T-cell (primary cell): ENCODE results near the gene KMT2E. TPM values are rescaled to one million over a fixed set of nuclear protein-coding genes. Genes with fewer than 3 reads are reported as not detected.

ENCODE experiments used
- ATAC-seq, 4 experiments: fragments of 200-7000 bp in 3 of 4; fragments of 150-1000 bp in 1 of 4; cut with Tn5 transposase; replicated peaks in 1 of 4; 1 replicate in 3 of 4; 2 replicates in 1 of 4; pipeline ENCODE4 v1.10.0; 2021; ENCODE audit warnings: moderate library complexity in 3 of 4, mild to moderate bottlenecking in 2 of 4, moderate number of reproducible peaks in 1 of 4
- CTCF ChIA-PET, 2 donors: fragments of 300-600 bp; sonication (Branson Sonifier 250); formaldehyde crosslinking; loops; one replicate each; lab custom pipeline; 2022; ENCODE audit warnings: antibody characterized with exemption in 2 of 2; lab: Charles Lee
- POLR2A ChIA-PET, 2 donors: fragments of 300-600 bp; sonication (Branson Sonifier 250); formaldehyde crosslinking; loops; one replicate each; lab custom pipeline; 2022; ENCODE audit warnings: antibody characterized with exemption in 2 of 2; lab: Charles Lee
- DNase-seq, 35 experiments: peaks; one replicate each; pipeline versions ENCODE4 v3.0.0 to v3.0.0-alpha.2; 2013 to 2023
- H3K27ac ChIP-seq: one replicate; pipeline ENCODE4 v1.5.1; 2013; ENCODE audit warnings: low read length
- H3K27me3 ChIP-seq, 2 experiments: replicated peaks in 1 of 2; 1 replicate in 1 of 2; 2 replicates in 1 of 2; pipeline versions ENCODE4 v1.6.1 to v1.7.0; 2013; ENCODE audit warnings: low read length in 1 of 2, mixed read lengths in 1 of 2; ENCODE audit not compliant: control insufficient read depth in 2 of 2, insufficient read depth in 2 of 2; ENCODE audit errors: extremely low read depth in 1 of 2
- H3K36me3 ChIP-seq, 2 donors: 1 replicate in 1 of 2; 2 replicates in 1 of 2; pipeline versions ENCODE4 v1.6.1 to v1.7.0; 2013; ENCODE audit warnings: low read length in 1 of 2; ENCODE audit not compliant: control insufficient read depth in 2 of 2, insufficient read depth in 1 of 2; ENCODE audit errors: extremely low read depth in 1 of 2
- H3K4me1 ChIP-seq, 2 experiments: 1 replicate in 1 of 2; 2 replicates in 1 of 2; pipeline versions ENCODE4 v1.6.1 to v1.7.0; 2013; ENCODE audit warnings: low read length in 2 of 2, mixed read lengths in 1 of 2; ENCODE audit not compliant: insufficient read depth in 2 of 2, control insufficient read depth in 1 of 2; ENCODE audit errors: extremely low read depth in 1 of 2
- H3K4me3 ChIP-seq, 2 donors: 1 replicate in 1 of 2; 2 replicates in 1 of 2; pipeline versions ENCODE4 v1.5.1 to v1.7.0; 2013; ENCODE audit warnings: mild to moderate bottlenecking in 2 of 2, low read length in 1 of 2, moderate library complexity in 1 of 2; ENCODE audit not compliant: control insufficient read depth in 1 of 2; ENCODE audit errors: extremely low read depth in 1 of 2
- H3K9me3 ChIP-seq: 2 replicates; pipeline ENCODE4 v1.7.0; 2013
- H3K27ac Mint-ChIP-seq, 2 donors: one replicate each; pipeline ENCODE4 v1.8.0; 2020 to 2021; ENCODE audit warnings: mild to moderate bottlenecking in 2 of 2, mixed read lengths in 2 of 2
- H3K27me3 Mint-ChIP-seq, 2 donors: one replicate each; pipeline ENCODE4 v1.8.0; 2021 to 2022; ENCODE audit warnings: mixed read lengths in 2 of 2
- H3K36me3 Mint-ChIP-seq: one replicate; pipeline ENCODE4 v1.8.0; 2021; ENCODE audit warnings: mixed read lengths
- H3K4me1 Mint-ChIP-seq, 3 donors: one replicate each; pipeline ENCODE4 v1.8.0; 2020 to 2022; ENCODE audit warnings: mixed read lengths in 3 of 3, mild to moderate bottlenecking in 1 of 3
- H3K4me3 Mint-ChIP-seq, 3 donors: one replicate each; pipeline ENCODE4 v1.8.0; 2020 to 2022; ENCODE audit warnings: mild to moderate bottlenecking in 3 of 3, mixed read lengths in 3 of 3, moderate library complexity in 3 of 3
- H3K9me3 Mint-ChIP-seq, 3 donors: one replicate each; pipeline ENCODE4 v1.8.0; 2020 to 2022; ENCODE audit warnings: mixed read lengths in 3 of 3
- WGBS: methylation state at CpG from one replicate; pipeline ENCODE4 v1.1.5; 2013; ENCODE audit warnings: missing lambda C conversion rate; ENCODE audit not compliant: insufficient coverage; 5-methylcytosine and 5-hydroxymethylcytosine counted together
- total RNA-seq, 35 experiments: library from RNA in 6 of 35; stranded (reverse) in 6 of 35; fragments of 120-200 nt in 1 of 35; gene quantifications; one replicate each; pipeline versions ENCODE4 v1.2.1 to v1.2.4 and lab custom pipeline; 2013 to 2026

The KMT2E gene
- total RNA-seq, 5 donors from 2014 or later (not counting 1 experiment from before 2014, with no cell fraction given): 164 to 260 (median 169) TPM

DNA sequence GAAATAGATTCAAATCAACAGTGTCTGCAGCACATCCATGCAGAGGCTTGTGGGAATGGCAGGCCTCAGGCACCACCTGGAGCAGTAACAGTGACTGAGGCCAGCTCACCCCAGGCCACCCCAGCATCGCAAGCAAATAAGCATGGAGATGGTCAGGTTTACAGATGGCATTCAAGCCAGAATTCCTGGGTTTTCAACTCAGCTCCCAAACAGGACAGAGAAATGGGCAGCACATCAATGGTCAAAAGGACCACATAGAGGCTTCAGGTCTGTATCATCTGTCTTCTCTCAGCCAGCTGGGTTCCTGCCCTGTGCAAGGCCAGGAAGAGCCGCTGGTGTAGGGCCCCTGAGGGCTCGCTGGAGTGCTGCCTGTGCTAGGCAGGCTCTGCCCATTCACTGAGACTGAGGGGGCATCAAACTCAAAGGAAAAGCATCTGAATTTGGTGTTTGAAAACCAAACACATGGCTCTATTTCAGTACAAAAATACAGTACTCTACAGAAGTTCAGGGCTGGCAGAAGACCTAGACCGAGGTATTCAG is 112.5 kb downstream of the KMT2E start:
- POLR2A ChIA-PET: no interaction called here
- ATAC-seq: no peak
- Mint-ChIP-seq H3K27me3 (no peaks in the 10 kb centered on the region), H3K9me3 (no peaks in the 10 kb centered on the region), H3K27ac (peak overlapping the region in 1 of 2 donors; percentile 34), H3K36me3 (peaks cover 48% of the 10 kb centered on the region), H3K4me1 (peaks cover 5 to 22% (median 17%) of the 10 kb centered on the region in 3 donors), H3K4me3 (no peak overlapping the region)
- peaks cover 0 to 4% of the 10 kb centered on the region in 2 experiments for H3K4me1 ChIP-seq
- no peak for DNase-seq
- WGBS: 100% methylated on average over 2 of the region's 4 CpGs
- H3K27me3 ChIP-seq: no peaks in the 10 kb centered on the region
- no peak overlapping the region for H3K4me3 ChIP-seq
- H3K9me3 ChIP-seq: no peaks in the 10 kb centered on the region
- no peak overlapping the region for H3K27ac ChIP-seq
- H3K36me3 ChIP-seq: peaks cover 8 to 68% of the 10 kb centered on the region in 2 donors
- CTCF ChIA-PET: no interaction called here

DNA sequence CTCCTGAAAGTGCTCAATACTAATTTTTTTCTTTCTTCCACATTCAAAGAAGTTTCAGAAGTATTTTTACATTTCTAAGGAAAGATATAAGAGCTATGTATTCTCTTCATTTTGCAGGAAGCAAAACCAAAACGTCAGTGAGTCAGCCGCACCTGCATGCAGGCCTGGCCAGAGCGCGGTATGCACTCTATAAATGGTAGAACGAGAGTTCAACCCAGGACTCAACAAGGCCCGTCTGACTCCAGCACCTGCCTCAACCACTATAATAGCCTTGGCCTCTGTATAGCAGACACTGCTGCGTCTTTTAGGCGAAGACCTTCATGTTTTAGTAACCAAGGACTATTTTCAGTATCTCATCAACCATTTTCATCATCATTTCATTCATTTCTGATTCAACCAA is 113.2 kb downstream of the KMT2E start:
- Mint-ChIP-seq H3K36me3 (peaks cover 49% of the 10 kb centered on the region), H3K4me1 (peaks cover 7 to 19% (median 15%) of the 10 kb centered on the region in 3 donors), H3K4me3 (no peak overlapping the region), H3K9me3 (no peaks in the 10 kb centered on the region), H3K27me3 (no peaks in the 10 kb centered on the region), H3K27ac (peak overlapping the region in 1 of 2 donors; percentile 4)
- no peak for ATAC-seq
- POLR2A ChIA-PET: interaction anchor here in 1 of 2 donors (1.1 kb wide), 1 partner anchor 10 kb away, joined by 4 read pairs; no protein-coding TSS in a partner anchor
- H3K36me3 ChIP-seq: peaks cover 8 to 74% of the 10 kb centered on the region in 2 donors
- no peaks in the 10 kb centered on the region for H3K27me3 ChIP-seq
- peaks cover 0 to 4% of the 10 kb centered on the region in 2 experiments for H3K4me1 ChIP-seq
- CTCF ChIA-PET: no interaction called here
- no peaks in the 10 kb centered on the region for H3K9me3 ChIP-seq
- no peak overlapping the region for H3K4me3 ChIP-seq
- no peak for DNase-seq
- 72% methylated on average over 8 of the region's 8 CpGs for WGBS
- H3K27ac ChIP-seq: no peak overlapping the region

DNA sequence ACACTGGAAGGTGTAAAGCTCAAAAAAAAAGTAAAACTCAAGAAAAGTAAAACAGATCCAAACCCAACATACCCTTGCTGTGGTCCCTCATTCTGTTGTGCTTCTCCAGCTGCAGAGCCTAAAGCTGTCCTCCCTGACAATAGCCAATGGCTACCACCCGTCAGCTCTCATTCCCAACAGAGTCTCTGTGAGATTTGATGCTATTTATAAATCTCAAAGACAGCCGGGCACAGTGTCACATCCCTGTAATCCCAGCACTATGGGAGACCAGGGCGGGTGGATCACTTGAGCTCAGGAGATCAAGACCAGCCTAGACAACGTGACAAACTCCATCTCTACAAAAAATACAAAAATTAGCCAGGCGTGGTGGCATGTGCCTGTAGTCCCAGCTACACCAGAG is 116.0 kb downstream of the KMT2E start:
- no peak overlapping the region for H3K4me3 Mint-ChIP-seq

DNA sequence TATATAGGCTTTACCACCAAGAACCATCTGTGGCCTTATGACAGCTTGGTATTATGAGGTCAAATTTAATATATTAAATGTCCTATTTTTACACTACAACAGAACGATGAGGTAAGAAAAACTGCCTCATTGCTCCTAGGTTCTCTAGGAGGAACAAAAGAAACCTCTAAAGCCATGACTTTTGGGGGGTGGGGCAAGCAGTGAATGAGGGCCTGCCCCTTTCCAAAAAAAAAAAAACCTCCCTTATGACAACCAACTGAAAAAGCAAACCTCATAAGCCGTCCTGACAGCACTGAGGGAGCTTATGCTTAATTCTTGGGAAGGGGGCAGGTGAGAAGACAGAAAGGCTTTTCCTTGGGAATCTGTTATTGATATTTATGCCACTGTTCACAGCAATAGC is 116.6 kb downstream of the KMT2E start:
- peaks cover 0 to 4% of the 10 kb centered on the region in 2 experiments for H3K4me1 ChIP-seq
- Mint-ChIP-seq H3K4me3 (no peak overlapping the region), H3K27ac (no peak overlapping the region), H3K27me3 (no peaks in the 10 kb centered on the region), H3K36me3 (peaks cover 37% of the 10 kb centered on the region), H3K9me3 (no peaks in the 10 kb centered on the region), H3K4me1 (peaks cover 6 to 10% (median 6%) of the 10 kb centered on the region in 3 donors)
- peaks cover 8 to 67% of the 10 kb centered on the region in 2 donors for H3K36me3 ChIP-seq
- CTCF ChIA-PET: interaction anchor here in 1 of 2 donors (1.2 kb wide), 1 partner anchor 90 kb away, joined by 3 read pairs; no protein-coding TSS in a partner anchor
- DNase-seq: no peak
- H3K27ac ChIP-seq: no peak overlapping the region
- H3K27me3 ChIP-seq: no peaks in the 10 kb centered on the region
- no peaks in the 10 kb centered on the region for H3K9me3 ChIP-seq
- no peak overlapping the region for H3K4me3 ChIP-seq
- no CpG with 5 or more reads among the region's 2 CpGs for WGBS
- ATAC-seq: no peak
- POLR2A ChIA-PET: interaction anchor here in 1 of 2 donors (0.6 kb wide), 1 partner anchor 189 kb away, joined by 3 read pairs; no protein-coding TSS in a partner anchor

More for the DNA sequence above, 116.0 kb downstream of the KMT2E start:
- H3K4me3 ChIP-seq: no peak overlapping the region
- 100% methylated on average over 1 of the region's 5 CpGs for WGBS
- no peak overlapping the region for H3K27ac ChIP-seq
- CTCF ChIA-PET: interaction anchor here in 1 of 2 donors (1.2 kb wide), 1 partner anchor 91 kb away, joined by 3 read pairs; no protein-coding TSS in a partner anchor
- H3K36me3 ChIP-seq: peaks cover 8 to 73% of the 10 kb centered on the region in 2 donors
- H3K4me1 ChIP-seq: peaks cover 0 to 4% of the 10 kb centered on the region in 2 experiments
- H3K27me3 Mint-ChIP-seq: no peaks in the 10 kb centered on the region
- H3K9me3 ChIP-seq: no peaks in the 10 kb centered on the region
- no peak for ATAC-seq
- H3K27ac Mint-ChIP-seq: peak overlapping the region in 1 of 2 donors; percentile 66
- H3K4me1 Mint-ChIP-seq: peaks cover 6 to 9% (median 6%) of the 10 kb centered on the region in 3 donors
- H3K9me3 Mint-ChIP-seq: no peaks in the 10 kb centered on the region
- no peaks in the 10 kb centered on the region for H3K27me3 ChIP-seq
- POLR2A ChIA-PET: no interaction called here
- peaks cover 42% of the 10 kb centered on the region for H3K36me3 Mint-ChIP-seq
- no peak for DNase-seq

DNA sequence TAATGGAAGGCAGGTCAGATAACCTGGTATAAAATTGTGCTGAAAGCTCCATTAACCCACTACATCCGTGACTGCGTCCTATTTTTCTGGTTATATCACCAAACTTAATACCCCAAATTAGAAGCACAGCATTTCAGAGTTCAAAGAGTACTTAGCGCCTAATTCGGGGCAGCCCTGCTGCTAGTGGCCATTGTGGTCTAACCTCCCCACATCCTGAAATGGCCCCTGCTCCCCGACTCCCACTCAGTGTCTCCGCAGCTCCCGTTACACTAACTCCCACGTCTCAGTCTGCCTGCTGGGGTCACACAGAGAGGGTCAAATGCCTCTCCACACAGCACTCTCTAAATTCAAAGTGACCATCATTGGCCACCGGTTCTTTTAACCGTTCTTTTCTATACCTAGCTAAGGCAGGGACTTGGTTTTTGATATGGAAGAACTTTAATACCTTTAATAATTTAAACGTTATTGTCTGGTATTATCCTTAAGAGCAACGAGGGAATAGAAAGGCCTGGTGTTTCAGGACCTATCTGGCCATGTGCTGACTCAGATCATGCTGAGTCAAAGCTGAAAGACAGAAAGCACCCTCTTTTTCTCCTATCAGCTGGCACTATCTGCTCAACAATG is 117.1 kb downstream of the KMT2E start:
- H3K4me1 Mint-ChIP-seq: peaks cover 6 to 10% (median 6%) of the 10 kb centered on the region in 3 donors

DNA sequence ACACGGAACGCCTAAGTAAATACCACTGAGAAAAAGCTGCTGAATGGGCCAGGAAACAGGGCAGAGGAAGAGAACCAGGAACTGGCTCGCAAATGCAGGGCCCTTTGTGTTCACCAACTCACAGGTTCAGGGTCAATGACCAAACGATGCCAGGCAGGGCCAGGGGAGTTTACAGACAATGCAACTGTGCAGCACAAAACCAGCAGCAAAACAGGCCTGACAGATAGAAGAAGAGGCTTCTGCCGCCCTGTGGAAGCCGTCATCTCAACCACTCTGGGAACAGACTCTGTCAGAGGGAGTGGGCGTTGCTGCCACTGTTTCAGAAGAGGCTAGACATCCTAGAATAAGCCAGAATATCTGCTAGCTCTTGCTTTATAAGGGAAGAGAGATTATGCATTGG is 117.9 kb downstream of the KMT2E start:
- H3K27me3 Mint-ChIP-seq: no peaks in the 10 kb centered on the region
- no peak overlapping the region for H3K4me3 ChIP-seq
- H3K27ac Mint-ChIP-seq: peak overlapping the region; percentile 52 to 53
- no peaks in the 10 kb centered on the region for H3K27me3 ChIP-seq
- peaks cover 9 to 12% (median 10%) of the 10 kb centered on the region in 3 donors for H3K4me1 Mint-ChIP-seq
- ChIA-PET CTCF (interaction anchor here in 1 of 2 donors (0.6 kb wide), 1 partner anchor 208 kb away, joined by 4 read pairs; no protein-coding TSS in a partner anchor), POLR2A (no interaction called here)
- peaks cover 0 to 4% of the 10 kb centered on the region in 2 experiments for H3K4me1 ChIP-seq
- no peak for DNase-seq
- no peak overlapping the region for H3K4me3 Mint-ChIP-seq
- H3K36me3 Mint-ChIP-seq: peaks cover 30% of the 10 kb centered on the region
- WGBS: 89% methylated on average over 7 of the region's 7 CpGs
- H3K9me3 ChIP-seq: no peaks in the 10 kb centered on the region
- H3K27ac ChIP-seq: no peak overlapping the region
- no peak for ATAC-seq
- peaks cover 0 to 64% of the 10 kb centered on the region in 2 donors for H3K36me3 ChIP-seq
- no peaks in the 10 kb centered on the region for H3K9me3 Mint-ChIP-seq

More for the DNA sequence above, 117.1 kb downstream of the KMT2E start:
- no peaks in the 10 kb centered on the region for H3K27me3 Mint-ChIP-seq
- peaks cover 32% of the 10 kb centered on the region for H3K36me3 Mint-ChIP-seq
- H3K4me1 ChIP-seq: peaks cover 0 to 4% of the 10 kb centered on the region in 2 experiments
- CTCF ChIA-PET: no interaction called here
- no peaks in the 10 kb centered on the region for H3K9me3 ChIP-seq
- H3K4me3 Mint-ChIP-seq: no peak overlapping the region
- H3K36me3 ChIP-seq: peaks cover 4 to 64% of the 10 kb centered on the region in 2 donors
- H3K27ac ChIP-seq: no peak overlapping the region
- DNase-seq (no peak), ATAC-seq (no peak)
- no peaks in the 10 kb centered on the region for H3K9me3 Mint-ChIP-seq
- no peak overlapping the region for H3K27ac Mint-ChIP-seq
- WGBS: 64% methylated on average over 5 of the region's 12 CpGs
- POLR2A ChIA-PET: interaction anchor here in 1 of 2 donors (0.6 kb wide), 1 partner anchor 189 kb away, joined by 3 read pairs; no protein-coding TSS in a partner anchor
- no peak overlapping the region for H3K4me3 ChIP-seq
- no peaks in the 10 kb centered on the region for H3K27me3 ChIP-seq
